HG02759 (cell line): ENCODE measurements around the gene AIG1.
"Not testable (repeated sequence)": the region's sequence is repeated elsewhere in the genome, so short reads cannot be mapped to it uniquely, and the experiment has no call there.

Experiments used
- ATAC-seq: cut with Tn5 transposase; IDR thresholded peaks from one replicate; pipeline ENCODE4 v1.9.1; 2021; ENCODE audit warnings: mild to moderate bottlenecking, moderate library complexity; ENCODE audit not compliant: unreplicated experiment

Gene AIG1

DNA sequence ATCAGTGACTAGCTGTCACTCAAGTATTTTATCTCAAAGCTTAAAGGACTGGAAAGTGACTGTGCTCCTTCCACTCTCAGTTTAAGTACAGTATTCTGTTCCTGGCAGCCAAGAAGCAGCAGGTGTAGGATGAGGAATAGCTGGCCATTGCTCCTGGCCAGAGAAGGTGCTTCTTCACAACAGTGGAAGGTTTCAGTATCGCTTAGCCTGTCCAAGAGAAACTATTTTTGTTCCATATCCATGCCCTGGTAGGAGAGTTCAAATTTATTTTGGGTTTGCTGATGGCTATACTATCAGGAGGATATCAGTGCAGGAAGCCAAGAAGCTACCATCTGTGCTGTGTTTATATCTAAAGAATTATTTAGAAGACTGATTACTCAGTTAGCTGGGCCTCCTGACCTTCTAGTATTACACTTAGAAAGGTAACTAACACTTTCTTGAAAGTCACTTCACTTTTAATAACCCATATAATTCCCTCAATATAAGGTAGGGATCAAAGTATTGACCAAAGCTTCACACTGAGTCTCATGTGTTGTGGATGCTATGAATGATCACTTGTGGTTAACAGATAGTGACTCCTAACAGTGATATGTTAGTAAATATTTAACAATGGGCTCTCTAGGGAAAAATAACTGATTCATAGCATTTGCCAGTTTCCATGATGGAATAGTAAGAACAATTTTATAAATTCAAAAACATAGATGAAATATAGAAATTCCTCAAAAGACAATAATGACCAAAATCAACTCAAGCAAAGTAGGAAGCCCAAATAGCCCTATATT, 99.9 kb downstream of the AIG1 start:
- no peak for ATAC-seq

DNA sequence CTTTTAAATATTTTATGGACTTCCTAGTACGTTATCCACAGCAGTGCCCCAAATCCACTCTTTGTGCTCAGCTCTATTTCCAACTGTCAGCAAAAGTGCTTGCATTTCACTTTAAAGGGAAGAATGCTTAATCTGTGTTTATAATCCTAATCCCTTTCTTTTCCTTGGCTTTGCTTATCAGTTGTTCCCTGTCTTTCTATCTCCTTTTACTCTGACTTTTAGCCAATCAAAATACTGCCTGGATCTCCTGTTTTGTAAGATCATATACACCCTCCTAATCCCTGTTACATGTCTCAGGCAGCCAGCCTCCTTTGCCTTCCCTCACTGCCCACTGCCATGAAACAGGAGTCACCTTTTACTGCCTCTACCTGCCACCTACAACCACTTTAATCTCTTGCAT, 102.9 kb downstream of the AIG1 start:
- no peak for ATAC-seq

DNA sequence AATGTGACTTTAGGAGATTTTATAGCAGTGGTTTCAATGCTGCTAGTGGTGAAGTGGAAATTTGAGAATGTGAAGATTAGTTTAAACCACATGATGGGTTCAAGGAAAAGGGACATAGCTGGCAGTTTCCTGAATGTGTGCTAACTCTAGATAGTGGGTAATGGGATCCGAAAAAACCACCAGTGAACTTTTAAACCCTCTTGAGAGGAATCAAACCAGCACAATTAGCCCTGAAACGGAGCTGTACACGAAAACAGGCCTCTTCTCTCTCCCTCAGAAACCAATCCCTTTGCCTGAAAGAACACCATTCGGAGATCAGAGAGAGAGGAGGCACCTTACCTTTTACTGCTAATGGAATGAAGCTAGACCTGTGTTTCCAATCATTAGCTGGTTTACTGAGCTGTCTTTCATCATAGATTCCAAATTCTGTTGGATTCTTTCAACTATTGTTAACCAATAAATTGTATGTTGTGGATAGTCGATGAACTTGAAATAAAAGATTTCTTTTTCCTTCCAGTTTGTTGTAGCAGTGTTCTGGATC, 103.9 kb downstream of the AIG1 start:
- no peak for ATAC-seq

DNA sequence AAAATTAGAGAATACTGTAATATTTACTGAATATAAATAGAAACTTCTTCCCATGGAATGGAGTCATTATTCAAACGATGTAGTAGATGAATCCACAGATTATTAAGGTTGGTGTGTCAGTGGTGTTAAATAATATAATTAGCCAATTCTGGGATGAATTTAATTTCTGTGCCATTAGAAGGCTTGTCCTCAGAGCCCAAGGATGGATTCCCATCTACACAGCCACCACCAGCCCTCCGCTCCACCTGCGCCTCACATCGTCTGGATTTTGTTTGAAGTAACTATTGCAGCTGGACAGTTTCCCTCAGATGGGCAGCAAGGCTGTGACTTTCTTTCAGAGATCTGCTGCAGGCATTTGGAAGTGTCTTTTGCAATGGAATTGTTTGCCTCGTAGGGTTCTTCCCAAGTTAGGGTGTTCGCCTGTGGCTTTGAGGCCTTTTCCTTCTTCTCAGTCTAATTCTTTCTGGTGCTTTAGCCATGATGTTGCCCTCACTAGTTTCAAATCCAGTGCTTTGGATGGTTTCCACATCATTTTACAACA, 104.7 kb downstream of the AIG1 start:
- ATAC-seq: no peak

DNA sequence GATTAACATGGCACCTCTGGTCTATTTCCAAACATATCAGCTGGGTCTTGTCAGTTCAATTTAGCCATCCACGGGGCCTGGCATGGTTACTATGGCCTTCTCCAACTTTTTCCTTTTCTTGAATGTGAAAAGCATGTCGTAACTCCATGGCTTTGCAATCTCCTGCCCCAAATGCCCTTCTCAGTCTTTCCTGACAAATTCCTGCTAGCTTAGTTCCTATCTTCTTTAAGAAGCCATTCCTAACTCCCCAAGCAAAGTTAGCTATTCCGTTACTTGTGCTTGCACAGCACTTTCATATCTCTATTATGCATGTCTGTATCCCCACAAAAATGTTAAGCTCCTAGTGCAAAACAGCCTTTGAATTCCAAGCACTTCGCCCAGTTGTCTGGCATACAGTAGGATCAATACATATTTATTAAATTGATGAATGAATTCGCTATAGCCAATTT, 105.6 kb downstream of the AIG1 start:
- no peak for ATAC-seq

DNA sequence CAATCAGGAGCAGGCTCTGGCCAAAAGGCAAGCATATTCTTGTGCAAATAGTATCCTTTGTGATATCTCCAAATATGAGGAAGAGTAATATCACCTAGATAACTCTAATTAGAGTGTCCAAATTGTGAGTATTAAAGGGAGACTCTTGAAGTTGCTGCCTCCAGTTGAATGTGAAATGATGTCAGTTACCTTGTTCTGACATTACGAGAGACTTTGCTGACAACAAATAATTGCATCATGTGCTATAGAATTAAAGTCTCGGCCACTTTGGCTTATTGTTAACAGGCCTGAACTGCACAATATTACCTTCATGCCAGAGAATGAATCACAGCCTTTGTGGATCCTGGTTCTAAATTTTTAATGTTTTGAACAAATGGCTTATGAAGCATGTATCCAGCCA, 106.5 kb downstream of the AIG1 start:
- ATAC-seq: no peak

DNA sequence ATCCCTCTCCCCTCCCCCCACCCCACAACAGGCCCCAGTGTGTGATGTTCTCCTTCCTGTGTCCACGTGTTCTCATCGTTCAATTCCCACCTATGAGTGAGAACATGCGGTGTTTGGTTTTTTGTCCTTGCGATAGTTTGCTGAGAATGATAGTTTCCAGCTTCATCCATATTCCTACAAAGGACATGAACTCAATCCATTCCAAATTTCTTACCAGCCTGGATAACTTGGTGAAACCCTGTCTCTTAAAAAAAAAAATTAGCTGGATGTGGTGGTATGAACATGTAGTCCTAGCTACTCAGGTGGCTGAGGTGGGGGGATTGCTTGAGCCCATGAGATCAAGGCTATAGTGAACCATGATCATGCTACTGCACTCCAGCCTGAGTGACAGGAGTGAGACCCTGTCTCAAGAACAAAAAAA, 107.7 kb downstream of the AIG1 start:
- not testable (repeated sequence) for ATAC-seq

DNA sequence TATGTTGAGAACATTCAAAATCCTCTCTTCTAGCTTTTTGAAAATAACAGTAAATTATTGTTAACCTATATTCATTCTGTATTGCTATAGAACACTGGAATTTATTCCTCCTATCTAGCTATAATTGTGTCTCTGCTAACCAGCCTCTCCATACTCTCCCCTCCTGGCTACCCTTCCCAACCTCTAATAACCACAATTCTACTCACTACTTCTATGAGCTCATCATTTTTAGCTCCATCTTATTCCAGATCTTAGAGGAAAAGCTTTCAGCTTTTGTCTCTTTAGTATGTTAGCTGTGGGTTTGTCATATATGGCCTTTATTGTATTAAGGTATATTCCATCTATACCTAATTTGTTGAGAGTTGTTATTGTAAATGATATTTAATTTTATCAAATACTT, 108.8 kb downstream of the AIG1 start:
- ATAC-seq: no peak

DNA sequence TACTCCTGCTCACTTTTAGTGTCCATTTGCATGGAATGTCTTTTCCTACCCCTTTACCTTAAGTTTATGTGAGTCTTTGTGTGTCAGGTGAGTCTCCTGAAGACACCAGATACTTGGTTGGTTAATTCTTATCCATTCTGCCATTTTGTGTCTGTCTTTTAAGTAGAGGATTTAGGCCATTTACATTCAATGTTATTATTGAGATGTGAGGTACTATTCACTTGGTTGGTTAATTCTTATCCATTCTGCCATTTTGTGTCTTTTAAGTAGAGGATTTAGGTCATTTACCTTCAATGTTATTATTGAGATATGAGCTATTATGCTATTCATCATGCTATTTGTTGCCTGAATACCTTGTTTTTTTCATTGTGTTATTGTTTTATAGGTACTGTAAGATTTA, 113.8 kb downstream of the AIG1 start:
- ATAC-seq: no peak

DNA sequence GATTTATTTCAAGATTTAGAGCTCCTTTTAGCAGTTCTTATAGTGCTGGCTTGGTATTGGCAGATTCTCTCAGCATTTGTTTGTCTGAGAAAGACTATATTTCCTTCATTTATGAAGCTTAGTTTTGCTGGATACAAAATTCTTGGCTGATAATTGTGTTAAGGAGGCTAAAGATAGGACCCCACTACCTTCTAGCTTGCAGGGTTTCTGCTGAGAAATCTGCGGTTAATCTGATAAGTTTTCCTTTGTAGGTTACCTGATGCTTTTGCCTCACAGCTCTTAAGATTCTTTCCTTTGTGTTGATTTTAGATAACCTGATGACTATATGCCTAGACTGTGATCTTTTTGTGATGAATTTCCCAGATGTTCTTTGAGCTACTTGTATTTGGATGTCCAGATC, 114.3 kb downstream of the AIG1 start:
- ATAC-seq: no peak

DNA sequence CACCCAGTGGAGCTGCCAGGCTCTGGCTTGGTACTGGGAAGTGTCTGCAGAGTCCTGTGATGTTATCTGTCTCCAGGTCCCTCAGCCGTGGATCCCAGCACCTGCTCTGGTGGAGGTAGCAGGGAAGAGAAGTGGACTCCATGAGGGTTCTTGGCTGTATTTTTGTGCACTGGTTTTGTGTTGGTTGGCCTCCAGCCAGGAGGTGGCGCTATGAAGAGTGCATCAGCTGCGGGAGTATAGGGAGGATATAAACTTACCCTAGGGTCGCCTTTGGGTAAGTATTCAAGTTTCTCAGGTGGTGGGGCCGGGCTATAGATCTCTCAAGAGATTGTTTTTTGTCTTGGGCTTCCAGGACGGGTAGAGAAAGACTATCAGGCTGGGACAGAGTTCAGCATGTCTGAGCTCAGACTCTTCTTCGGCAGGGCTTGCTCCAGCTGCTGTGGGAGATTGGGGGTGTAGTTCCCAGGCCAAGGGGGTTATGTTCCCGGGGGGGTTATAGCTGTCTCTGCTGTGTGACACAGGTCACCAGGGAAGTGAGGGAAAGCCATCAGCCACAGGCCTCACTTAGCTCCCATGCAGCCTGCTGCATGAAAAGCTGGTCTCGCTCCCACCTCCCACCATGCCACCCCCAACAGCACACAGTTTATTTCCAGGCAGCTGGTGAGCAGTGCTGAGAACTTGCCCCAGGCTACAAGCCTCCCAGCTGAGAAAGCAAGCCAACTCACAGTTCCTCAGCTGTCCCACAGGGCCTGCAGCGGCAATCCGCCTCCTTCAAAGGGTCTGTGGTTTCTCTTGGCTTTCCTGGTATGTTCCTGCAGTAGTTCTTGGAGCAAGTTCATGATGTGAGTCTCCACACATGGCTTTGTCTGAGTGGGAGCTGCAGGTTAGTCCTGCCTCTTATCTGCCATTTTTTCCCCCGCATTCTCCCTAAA, 115.7 kb downstream of the AIG1 start:
- ATAC-seq: no peak

DNA sequence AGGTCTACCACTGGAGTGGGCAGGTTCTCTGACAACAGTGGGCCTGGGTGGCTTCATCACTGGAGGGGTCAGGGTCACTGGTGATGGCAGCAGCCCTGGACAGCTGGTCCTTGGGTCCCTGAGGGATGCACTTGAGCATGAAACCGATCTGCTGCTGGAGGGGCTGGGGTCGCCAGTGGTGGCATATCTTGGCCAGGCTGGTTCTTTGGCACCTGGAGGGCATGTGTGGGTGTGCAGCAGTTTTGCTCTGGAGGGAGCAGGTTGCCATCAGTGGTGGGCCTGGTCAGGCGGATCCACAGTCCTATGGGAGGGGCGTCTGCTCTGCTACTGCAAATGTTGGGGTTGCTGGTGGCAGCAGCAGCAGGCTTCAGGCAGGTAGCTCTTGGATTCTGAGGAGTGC, 117.0 kb downstream of the AIG1 start:
- no peak for ATAC-seq

DNA sequence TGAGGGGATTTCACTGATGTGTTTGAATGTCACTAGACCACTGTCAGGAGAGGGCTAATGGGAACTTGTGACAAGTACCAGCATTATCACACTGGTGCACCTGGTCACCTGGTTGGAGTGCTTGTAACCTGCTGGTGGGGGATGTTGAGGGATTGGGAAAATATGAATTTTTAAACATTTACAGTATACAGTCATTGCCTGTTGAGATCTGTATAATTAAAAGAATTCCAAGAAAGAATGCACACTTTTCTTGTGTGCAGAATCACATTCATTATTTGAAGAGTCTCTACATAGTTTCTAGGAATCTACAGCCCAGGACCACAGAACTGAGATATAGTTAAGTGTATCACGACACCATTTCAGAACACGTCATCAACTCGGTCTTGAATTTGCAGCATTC, 118.4 kb downstream of the AIG1 start:
- no peak for ATAC-seq

DNA sequence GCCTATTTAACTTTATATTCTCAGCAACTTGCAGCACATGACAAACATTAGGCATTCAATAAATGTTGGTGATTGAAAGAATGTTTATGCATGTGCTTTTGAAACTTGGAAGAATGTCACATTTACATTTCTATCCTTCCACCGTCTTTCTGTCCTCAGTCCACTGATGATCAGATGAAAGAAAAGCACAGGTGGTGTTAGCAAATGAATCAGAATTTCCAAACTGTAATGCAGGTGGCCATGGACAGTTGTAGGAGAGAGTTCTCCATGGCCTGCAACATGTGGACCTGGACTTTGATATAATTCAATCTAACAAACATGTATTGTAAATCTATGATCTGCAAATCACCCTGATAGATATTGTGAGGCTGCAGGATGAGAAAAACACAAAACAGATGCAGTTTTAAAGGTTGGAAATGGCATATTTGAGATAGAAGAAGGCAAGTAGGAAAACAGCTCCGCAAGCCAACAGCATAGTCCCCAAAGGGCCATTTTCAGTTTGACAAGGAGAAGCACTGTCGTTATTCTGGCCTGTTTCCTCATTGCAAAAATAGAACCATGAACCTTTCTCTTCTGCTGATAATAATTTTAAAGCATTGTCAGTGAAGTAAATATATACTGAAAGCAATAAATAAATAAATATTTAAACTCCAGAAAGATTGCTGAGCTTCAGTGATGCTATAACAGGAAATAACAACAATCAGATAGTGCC, 119.4 kb downstream of the AIG1 start:
- no peak for ATAC-seq

DNA sequence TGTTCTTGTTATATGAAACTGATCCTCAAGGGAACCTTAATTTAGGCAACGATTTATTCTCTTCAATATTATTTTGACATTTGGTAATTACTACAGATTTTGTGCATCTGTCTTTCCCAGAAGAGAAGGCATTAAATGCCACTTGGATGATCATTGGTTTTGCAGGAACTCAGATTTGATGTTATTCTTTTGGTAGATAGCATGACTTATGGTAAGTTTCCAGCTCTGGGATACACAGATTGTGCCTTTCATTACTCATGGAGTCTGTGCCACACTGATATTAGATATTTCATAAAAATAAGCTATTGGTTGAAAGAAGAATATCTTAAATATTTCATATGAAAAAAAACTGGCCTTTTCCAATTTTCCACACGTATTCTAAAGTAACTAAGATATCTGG, 120.1 kb downstream of the AIG1 start:
- no peak for ATAC-seq

DNA sequence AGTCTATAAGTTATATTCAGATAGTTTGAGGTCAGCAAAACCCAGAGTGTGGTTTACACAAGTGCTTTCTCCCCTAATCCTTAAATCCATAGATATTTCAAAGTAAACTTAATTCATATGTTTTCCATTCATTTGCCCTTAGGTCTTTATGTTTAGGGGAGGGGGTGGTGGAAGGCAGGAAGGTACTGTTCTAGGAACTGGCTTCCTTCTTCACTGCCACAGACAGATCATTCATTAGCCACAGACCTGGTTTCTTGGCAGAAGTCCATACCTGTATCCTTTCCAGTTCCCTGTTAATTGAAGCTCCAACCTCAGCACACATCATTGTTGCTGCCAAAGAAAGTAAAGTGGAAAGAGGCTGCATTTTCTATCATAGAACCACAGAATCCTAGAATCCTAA, 123.0 kb downstream of the AIG1 start:
- no peak for ATAC-seq

DNA sequence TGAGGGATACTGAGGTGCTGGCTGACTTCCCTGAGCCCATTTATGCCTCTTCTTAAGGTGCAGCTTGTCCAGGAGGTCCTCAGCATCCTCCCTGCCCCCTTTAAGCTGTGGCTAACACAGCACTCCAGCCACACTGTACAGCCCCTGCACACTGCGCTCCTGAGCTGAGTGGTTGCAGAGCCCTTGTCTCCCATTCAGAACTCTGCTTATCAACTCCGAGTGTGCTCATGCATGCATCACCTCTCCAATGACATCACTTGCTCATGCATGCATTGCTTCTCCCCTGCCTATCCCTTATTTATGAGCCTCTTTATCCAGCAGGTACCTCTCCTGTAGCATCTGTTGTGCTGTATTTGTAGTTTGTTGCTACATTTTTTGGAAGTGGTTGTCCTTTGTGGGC, 124.6 kb downstream of the AIG1 start:
- no peak for ATAC-seq

DNA sequence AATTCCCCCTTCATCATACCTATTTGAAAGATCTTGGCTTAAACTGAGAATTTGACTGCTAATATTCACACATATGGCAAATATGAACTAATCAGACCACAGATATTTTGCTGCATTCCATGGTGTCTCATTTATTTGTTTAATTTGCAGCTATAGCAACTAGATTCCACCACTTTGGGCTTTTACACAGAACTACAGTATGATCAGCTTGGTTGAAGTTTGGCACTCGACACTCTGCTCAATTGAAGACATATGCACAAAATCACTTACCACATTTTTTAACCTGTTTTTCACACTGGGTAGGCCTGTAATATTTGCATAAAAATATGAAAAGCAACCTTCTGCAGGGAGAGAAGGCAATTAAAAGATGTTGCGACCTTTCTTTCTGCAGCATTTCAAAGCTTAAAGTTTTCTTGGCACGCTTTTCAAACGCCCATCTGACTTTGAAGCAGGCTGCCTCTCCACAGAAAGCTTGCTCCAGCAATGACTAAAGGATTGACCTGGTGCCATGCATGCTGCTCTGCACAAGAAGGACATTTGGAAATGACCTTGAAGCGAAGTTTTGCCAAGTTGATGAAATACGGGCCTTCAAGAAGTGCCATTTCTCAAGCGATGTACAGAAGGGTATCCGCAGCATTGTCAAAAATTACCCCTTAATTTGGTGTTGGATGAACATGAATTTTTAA, 126.7 kb downstream of the AIG1 start:
- ATAC-seq: no peak

DNA sequence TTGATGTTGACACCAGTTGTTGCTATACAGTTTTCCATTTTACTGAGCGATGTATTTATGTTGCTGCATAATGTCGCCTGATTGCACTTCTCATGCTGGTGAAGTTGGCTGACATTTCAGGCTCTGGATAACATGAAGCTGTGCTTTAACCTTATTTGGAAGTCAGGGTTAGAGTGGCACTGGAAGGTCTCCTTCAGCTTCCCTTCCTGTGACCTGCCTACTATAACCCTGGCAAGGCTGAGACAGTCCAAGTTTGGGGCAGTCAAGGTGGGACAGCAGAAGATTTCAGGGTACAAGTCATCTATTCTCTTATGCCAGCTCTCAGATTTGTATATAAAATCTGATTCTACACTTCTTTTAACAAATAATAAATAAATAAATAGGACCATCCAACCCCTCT, 127.6 kb downstream of the AIG1 start:
- ATAC-seq: no peak

DNA sequence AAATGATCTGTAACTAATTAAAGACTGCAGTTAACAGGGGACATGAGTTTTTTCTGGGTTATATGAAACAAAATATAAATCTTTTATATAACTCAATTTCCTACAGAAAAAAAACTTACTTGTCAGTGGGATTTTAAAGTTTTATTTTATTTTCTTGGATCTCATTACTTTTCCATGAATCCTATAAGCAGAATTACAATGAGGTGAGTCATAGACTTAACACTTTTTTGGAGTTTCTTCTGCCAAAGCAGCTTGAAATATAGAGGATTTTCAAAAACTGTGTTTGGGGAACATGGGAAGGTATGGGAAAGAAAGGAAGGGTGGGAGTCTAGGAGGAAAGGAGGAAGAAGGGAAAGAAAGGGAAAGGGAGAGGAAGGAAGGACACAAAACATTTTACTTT, 130.7 kb downstream of the AIG1 start:
- ATAC-seq: no peak
